Neuronal stem cell (in vitro differentiated cells): Measurements from ENCODE around the gene FRMPD4.
A peak's percentile ranks its signal among the peaks of the same experiment; 100 is the strongest.

Experiments used
- DNase-seq: peaks from one replicate; pipeline ENCODE4 v3.0.0-alpha.2; 2013; ENCODE audit warnings: low spot score
- H2AFZ ChIP-seq: one replicate; pipeline ENCODE4 v1.6.1; 2013; ENCODE audit warnings: mild to moderate bottlenecking, low read length, inconsistent platforms
- H2AK5ac ChIP-seq: 2 replicates; pipeline ENCODE4 v1.6.1; 2013; ENCODE audit warnings: low read depth, mild to moderate bottlenecking, inconsistent platforms, low read length, moderate library complexity, mixed read lengths
- H2BK120ac ChIP-seq: 2 replicates; pipeline ENCODE4 v1.6.1; 2013; ENCODE audit warnings: low read depth, mild to moderate bottlenecking, inconsistent platforms, low read length, moderate library complexity, mixed read lengths
- H2BK12ac ChIP-seq: one replicate; pipeline ENCODE4 v1.6.1; 2013; ENCODE audit warnings: low read length, inconsistent platforms
- H2BK15ac ChIP-seq: 2 replicates; pipeline ENCODE4 v1.6.1; 2013; ENCODE audit warnings: mild to moderate bottlenecking, low read length, inconsistent platforms, mixed read lengths
- H2BK5ac ChIP-seq: one replicate; pipeline ENCODE4 v1.6.1; 2013; ENCODE audit warnings: inconsistent platforms, mild to moderate bottlenecking, low read length, moderate library complexity
- H3K14ac ChIP-seq: one replicate; pipeline ENCODE4 v1.6.1; 2013; ENCODE audit warnings: low read length, inconsistent platforms
- H3K18ac ChIP-seq: 2 replicates; pipeline ENCODE4 v1.6.1; 2013; ENCODE audit warnings: low read length, inconsistent platforms
- H3K23ac ChIP-seq: 2 replicates; pipeline ENCODE4 v1.6.1; 2013; ENCODE audit warnings: low read depth, mild to moderate bottlenecking, mixed read lengths, low read length, inconsistent platforms; ENCODE audit not compliant: poor library complexity
- H3K27ac ChIP-seq: replicated peaks from 3 replicates; pipeline ENCODE4 v1.5.1; 2013; ENCODE audit warnings: low read length, inconsistent platforms
- H3K27me3 ChIP-seq, 3 experiments: 2 replicates each; pipeline ENCODE4 v1.6.1; 2013; ENCODE audit warnings: low read length in 3 of 3, mild to moderate bottlenecking in 2 of 3, inconsistent platforms in 1 of 3, low read depth in 1 of 3, mixed read lengths in 1 of 3, moderate library complexity in 1 of 3; ENCODE audit not compliant: control insufficient read depth in 3 of 3, insufficient read depth in 3 of 3
- H3K36me3 ChIP-seq, 2 donors: replicated peaks in 1 of 2; 2 replicates each; pipeline ENCODE4 v1.6.1; 2013; ENCODE audit warnings: low read length in 2 of 2; ENCODE audit not compliant: control insufficient read depth in 2 of 2, insufficient read depth in 2 of 2
- H3K4ac ChIP-seq: 2 replicates; pipeline ENCODE4 v1.6.1; 2013; ENCODE audit warnings: inconsistent platforms, mild to moderate bottlenecking, low read length, moderate library complexity
- H3K4me1 ChIP-seq, 2 donors: 1 replicate in 1 of 2; 2 replicates in 1 of 2; pipeline ENCODE4 v1.6.1; 2013; ENCODE audit warnings: low read length in 2 of 2, low read depth in 1 of 2; ENCODE audit not compliant: control insufficient read depth in 2 of 2, insufficient read depth in 1 of 2
- H3K4me2 ChIP-seq: one replicate; pipeline ENCODE4 v1.6.1; 2013; ENCODE audit warnings: mild to moderate bottlenecking, low read length, inconsistent platforms; ENCODE audit not compliant: insufficient read depth, poor library complexity, severe bottlenecking
- H3K4me3 ChIP-seq, 2 donors: 2 replicates each; pipeline ENCODE4 v1.5.1; 2013; ENCODE audit warnings: low read length in 2 of 2, mild to moderate bottlenecking in 2 of 2, inconsistent platforms in 1 of 2, moderate library complexity in 1 of 2
- H3K79me1 ChIP-seq: one replicate; pipeline ENCODE4 v1.6.1; 2013; ENCODE audit warnings: low read depth, mild to moderate bottlenecking, inconsistent platforms, low read length, moderate library complexity
- H3K9ac ChIP-seq: one replicate; pipeline ENCODE4 v1.6.1; 2013; ENCODE audit warnings: mild to moderate bottlenecking, low read depth, low read length, inconsistent platforms; ENCODE audit not compliant: poor library complexity
- H3K9me3 ChIP-seq, 2 donors: replicated peaks in 1 of 2; 2 replicates each; pipeline versions ENCODE3 to v1.6.1; 2013; ENCODE audit warnings: low read length in 2 of 2, mild to moderate bottlenecking in 2 of 2, inconsistent platforms in 1 of 2, low read depth in 1 of 2, mixed read lengths in 1 of 2, moderate library complexity in 1 of 2; ENCODE audit not compliant: control insufficient read depth in 2 of 2, insufficient read depth in 1 of 2
- H4K8ac ChIP-seq: one replicate; pipeline ENCODE4 v1.6.1; 2013; ENCODE audit warnings: low read depth, mild to moderate bottlenecking, inconsistent platforms, low read length, moderate library complexity
- H4K91ac ChIP-seq: one replicate; pipeline ENCODE4 v1.6.1; 2013; ENCODE audit warnings: low read length, low read depth, mild to moderate bottlenecking, inconsistent platforms; ENCODE audit not compliant: poor library complexity
- WGBS, 2 donors: extraction: QIAGEN DNeasy Blood & Tissue Kit; methylation state at CpG; one replicate each; pipeline ENCODE4 v1.1.7; 2013; ENCODE audit warnings: missing lambda C conversion rate in 2 of 2, mixed read lengths in 1 of 2; ENCODE audit not compliant: insufficient read length in 2 of 2, insufficient replicate concordance in 1 of 2; ENCODE audit errors: extremely low coverage in 2 of 2; 5-methylcytosine and 5-hydroxymethylcytosine counted together

The FRMPD4 gene

GRCh38 chrX:12716574-12716973 lies 578.3 kb downstream of the FRMPD4 start:
- no peak overlapping the region for H3K14ac ChIP-seq
- H3K23ac ChIP-seq, result no peak overlapping the region
- H2AFZ ChIP-seq, result no peak overlapping the region
- H2BK120ac ChIP-seq, result no peak overlapping the region
- H3K79me1 ChIP-seq, result no peaks in the 10 kb centered on the region
- no CpG with 5 or more reads among the region's 15 CpGs for WGBS, 2 donors
- H3K27ac ChIP-seq, result no peak overlapping the region
- no peak overlapping the region for H2BK5ac ChIP-seq
- no peak overlapping the region for H3K18ac ChIP-seq
- no peak overlapping the region for H3K4me3 ChIP-seq
- no peaks in the 10 kb centered on the region for H3K36me3 ChIP-seq
- no peak overlapping the region for H3K9ac ChIP-seq
- no peak overlapping the region for H2BK12ac ChIP-seq
- no peak for DNase-seq
- no peak overlapping the region for H3K4me2 ChIP-seq
- no peak overlapping the region for H2BK15ac ChIP-seq
- no peaks in the 10 kb centered on the region for H3K4me1 ChIP-seq
- H4K8ac ChIP-seq, result no peak overlapping the region
- H3K27me3 ChIP-seq, result no peaks in the 10 kb centered on the region
- no peak overlapping the region for H3K4ac ChIP-seq
- H3K9me3 ChIP-seq, result no peaks in the 10 kb centered on the region
- H2AK5ac ChIP-seq, result no peak overlapping the region
- no peak overlapping the region for H4K91ac ChIP-seq

DNA sequence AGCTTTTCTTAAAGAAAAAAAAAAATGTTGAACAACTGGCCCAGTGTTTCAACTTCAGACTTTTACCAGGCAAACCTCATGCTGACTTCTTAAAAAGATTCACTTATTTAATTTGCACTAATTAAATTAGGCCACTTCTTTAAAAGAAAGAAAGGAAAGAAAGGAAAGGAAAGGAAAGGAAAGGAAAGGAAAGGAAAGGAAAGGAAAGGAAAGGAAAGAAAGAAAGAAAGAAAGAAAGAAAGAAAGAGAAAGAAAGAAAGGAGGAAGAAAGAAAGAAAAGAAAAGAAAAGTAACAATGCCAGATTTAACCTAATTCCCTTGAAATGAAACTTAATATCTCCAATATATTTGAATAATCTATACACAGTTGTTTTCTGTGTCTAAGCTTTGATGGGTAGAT lies 581.6 kb downstream of the FRMPD4 start:
- Histone ChIP-seq H3K23ac (no peak overlapping the region), H3K18ac (no peak overlapping the region), H3K14ac (no peak overlapping the region), H2BK5ac (no peak overlapping the region), H3K4me2 (no peak overlapping the region), H3K4ac (no peak overlapping the region), H2BK15ac (no peak overlapping the region), H3K4me1 (no peaks in the 10 kb centered on the region), H3K4me3 (no peak overlapping the region), H3K79me1 (no peaks in the 10 kb centered on the region), H4K91ac (no peak overlapping the region), H2AK5ac (no peak overlapping the region), H2BK12ac (no peak overlapping the region), H4K8ac (no peak overlapping the region), H3K27me3 (no peaks in the 10 kb centered on the region), H3K36me3 (no peaks in the 10 kb centered on the region), H3K27ac (no peak overlapping the region), H2AFZ (no peak overlapping the region), H2BK120ac (no peak overlapping the region), H3K9ac (no peak overlapping the region), H3K9me3 (no peaks in the 10 kb centered on the region)
- DNase-seq, result no peak

GRCh38 chrX:12721042-12721441 lies 582.8 kb downstream of the FRMPD4 start:
- Histone ChIP-seq H3K4me1 (no peaks in the 10 kb centered on the region), H3K23ac (no peak overlapping the region), H3K14ac (no peak overlapping the region), H4K91ac (no peak overlapping the region), H2BK5ac (no peak overlapping the region), H2BK15ac (no peak overlapping the region), H3K4me3 (no peak overlapping the region), H3K79me1 (no peaks in the 10 kb centered on the region), H3K9ac (no peak overlapping the region), H3K18ac (no peak overlapping the region), H3K4ac (no peak overlapping the region), H3K9me3 (no peaks in the 10 kb centered on the region), H2AFZ (no peak overlapping the region), H2BK12ac (no peak overlapping the region), H3K4me2 (no peak overlapping the region), H3K27ac (no peak overlapping the region), H4K8ac (no peak overlapping the region), H2AK5ac (no peak overlapping the region), H3K27me3 (no peaks in the 10 kb centered on the region), H3K36me3 (no peaks in the 10 kb centered on the region), H2BK120ac (no peak overlapping the region)
- DNase-seq, result peak; percentile 4
- WGBS, 2 donors, result no CpG with 5 or more reads among the region's 8 CpGs

DNA sequence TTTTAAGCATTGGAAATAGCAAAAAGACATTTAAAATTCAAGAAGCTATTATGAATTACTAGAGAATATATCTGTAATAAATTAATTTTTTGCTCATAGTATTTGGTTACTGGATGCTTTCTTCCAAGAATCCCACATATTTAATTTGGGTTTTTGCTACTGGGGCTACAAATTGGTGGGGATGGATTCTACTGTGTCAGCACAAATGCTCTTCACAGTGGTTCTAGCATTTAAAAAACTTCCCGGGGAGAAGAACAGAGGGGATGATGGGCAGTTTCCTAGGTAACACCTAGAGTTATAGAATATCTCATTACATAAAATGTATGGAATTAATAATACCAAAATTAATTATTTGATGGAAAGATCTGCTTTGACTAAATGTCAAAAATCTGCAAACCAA lies 584.0 kb downstream of the FRMPD4 start:
- Histone ChIP-seq H2BK15ac (no peak overlapping the region), H3K27me3 (no peaks in the 10 kb centered on the region), H3K14ac (no peak overlapping the region), H2AFZ (no peak overlapping the region), H3K36me3 (no peaks in the 10 kb centered on the region), H3K18ac (no peak overlapping the region), H3K4me2 (no peak overlapping the region), H3K23ac (no peak overlapping the region), H2AK5ac (no peak overlapping the region), H4K91ac (no peak overlapping the region), H2BK12ac (no peak overlapping the region), H3K27ac (no peak overlapping the region), H3K4me1 (no peaks in the 10 kb centered on the region), H2BK5ac (no peak overlapping the region), H4K8ac (no peak overlapping the region), H3K9ac (no peak overlapping the region), H3K79me1 (no peaks in the 10 kb centered on the region), H2BK120ac (no peak overlapping the region), H3K4ac (no peak overlapping the region), H3K9me3 (no peaks in the 10 kb centered on the region), H3K4me3 (no peak overlapping the region)
- no peak for DNase-seq
- no CpG with 5 or more reads among the region's 1 CpG for WGBS, 2 donors
